Chondrocyte (in vitro differentiated cells): ENCODE data around the gene SPATA6. TPM values are rescaled to one million over a fixed set of nuclear protein-coding genes. Genes with fewer than 3 reads are reported as not detected.
"Not testable (repeated sequence)": the region's sequence is repeated elsewhere in the genome, so short reads cannot be mapped to it uniquely, and the experiment has no call there.

Experiments used
- DNase-seq: peaks from one replicate; pipeline ENCODE4 v3.0.0; 2021; ENCODE audit warnings: mixed read lengths, low spot score
- H3K27ac Mint-ChIP-seq: one replicate; pipeline ENCODE4 v1.8.0; 2021; ENCODE audit warnings: mild to moderate bottlenecking, moderate library complexity, mixed read lengths; ENCODE audit not compliant: unreplicated experiment
- H3K27me3 Mint-ChIP-seq: 2 replicates; pipeline ENCODE4 v1.8.0; 2021; ENCODE audit warnings: low read depth, mixed read lengths
- H3K36me3 Mint-ChIP-seq: 2 replicates; pipeline ENCODE4 v1.8.0; 2021; ENCODE audit warnings: low read depth, mixed read lengths
- H3K4me1 Mint-ChIP-seq: 2 replicates; pipeline ENCODE4 v1.8.0; 2021; ENCODE audit warnings: low read depth, mild to moderate bottlenecking, mixed read lengths
- H3K4me3 Mint-ChIP-seq: one replicate; pipeline ENCODE4 v1.8.0; 2021; ENCODE audit warnings: mild to moderate bottlenecking, moderate library complexity, mixed read lengths; ENCODE audit not compliant: unreplicated experiment
- H3K9me3 Mint-ChIP-seq: 2 replicates; pipeline ENCODE4 v1.8.0; 2021; ENCODE audit warnings: low read depth, mixed read lengths
- CTCF ChIP-seq: fragments of 200-600 bp; sonication (generic); IDR thresholded peaks from 2 replicates; pipeline ENCODE4 v1.5.0; 2021; ENCODE audit warnings: antibody characterized with exemption, mild to moderate bottlenecking, moderate library complexity
- total RNA-seq: library from RNA; stranded (reverse); gene quantifications from 3 replicates; pipeline ENCODE4 v1.2.1, GENCODE V29; 2021

SPATA6 gene
- total RNA-seq, 1 donor from 2014 or later = 3.8 TPM

- peaks cover 6% of the 10 kb centered on the region for H3K36me3 Mint-ChIP-seq
- no peak for DNase-seq
- no peak overlapping the region for H3K27ac Mint-ChIP-seq
- no peak overlapping the region for H3K4me3 Mint-ChIP-seq
- H3K9me3 Mint-ChIP-seq = peaks cover 7% of the 10 kb centered on the region
- TF ChIP-seq CTCF = no peak
- no peaks in the 10 kb centered on the region for H3K4me1 Mint-ChIP-seq
- H3K27me3 Mint-ChIP-seq = no peaks in the 10 kb centered on the region
Measured at GRCh38 chr1:48448932-48449331, 23.1 kb downstream of the SPATA6 start.

- peaks cover 15% of the 10 kb centered on the region for H3K9me3 Mint-ChIP-seq
- not testable (repeated sequence) for DNase-seq, H3K4me1 Mint-ChIP-seq, H3K36me3 Mint-ChIP-seq, H3K27me3 Mint-ChIP-seq, H3K4me3 Mint-ChIP-seq, H3K27ac Mint-ChIP-seq
Measured at GRCh38 chr1:48444186-48444585, 27.8 kb downstream of the SPATA6 start.

GRCh38 chr1:48442864-48443619, 29.0 kb downstream of the SPATA6 start:
- TF ChIP-seq CTCF = no peak
- Mint-ChIP-seq H3K36me3 (peaks cover 6% of the 10 kb centered on the region), H3K27ac (no peak overlapping the region), H3K27me3 (no peaks in the 10 kb centered on the region), H3K4me1 (no peaks in the 10 kb centered on the region), H3K9me3 (peaks cover 15% of the 10 kb centered on the region), H3K4me3 (no peak overlapping the region)
- no peak for DNase-seq

- not testable (repeated sequence) for H3K36me3 Mint-ChIP-seq, H3K27ac Mint-ChIP-seq, H3K27me3 Mint-ChIP-seq, H3K4me3 Mint-ChIP-seq, H3K4me1 Mint-ChIP-seq, DNase-seq
- H3K9me3 Mint-ChIP-seq = peaks cover 18% of the 10 kb centered on the region
Measured at GRCh38 chr1:48440786-48441185, 31.2 kb downstream of the SPATA6 start.

- Mint-ChIP-seq H3K4me3 (no peak overlapping the region), H3K9me3 (peaks cover 15% of the 10 kb centered on the region), H3K4me1 (peaks cover 2% of the 10 kb centered on the region), H3K36me3 (peaks cover 4% of the 10 kb centered on the region), H3K27me3 (no peaks in the 10 kb centered on the region), H3K27ac (no peak overlapping the region)
- DNase-seq = no peak
- no peak for TF ChIP-seq CTCF
Measured at GRCh38 chr1:48439380-48439779, 32.6 kb downstream of the SPATA6 start.

- not testable (repeated sequence) for H3K9me3 Mint-ChIP-seq, DNase-seq, H3K36me3 Mint-ChIP-seq, H3K27me3 Mint-ChIP-seq, H3K4me3 Mint-ChIP-seq, H3K27ac Mint-ChIP-seq, H3K4me1 Mint-ChIP-seq
Measured at GRCh38 chr1:48437379-48437778, 34.6 kb downstream of the SPATA6 start.

GRCh38 chr1:48435312-48436002, 36.5 kb downstream of the SPATA6 start:
- not testable (repeated sequence) for H3K27ac Mint-ChIP-seq, H3K4me3 Mint-ChIP-seq, H3K27me3 Mint-ChIP-seq, H3K36me3 Mint-ChIP-seq, DNase-seq, H3K4me1 Mint-ChIP-seq
- peaks cover 15% of the 10 kb centered on the region for H3K9me3 Mint-ChIP-seq
